Cerebellar cortex (tissue), 1 donor: ENCODE results near the gene TLL2.

Source experiments
- DNase-seq: peaks from one replicate; pipeline ENCODE4 v3.0.0-alpha.2; 2015; ENCODE audit warnings: low spot score

Gene TLL2

GRCh38 chr10:96390460-96390864 lies 123.3 kb downstream of the TLL2 start:
- peak; percentile 96 for DNase-seq

- no peak for DNase-seq
These were observed 123.9 kb downstream of the TLL2 start for GRCh38 chr10:96389785-96390184.

GRCh38 chr10:96387601-96388000 lies 126.1 kb downstream of the TLL2 start:
- no peak for DNase-seq

- no peak for DNase-seq
These were observed 126.6 kb downstream of the TLL2 start for GRCh38 chr10:96387161-96387560.

GRCh38 chr10:96384506-96384905 lies 129.2 kb downstream of the TLL2 start:
- no peak for DNase-seq

GRCh38 chr10:96380821-96381220 lies 132.9 kb downstream of the TLL2 start:
- DNase-seq: no peak

- DNase-seq: no peak
These were observed 134.0 kb downstream of the TLL2 start for GRCh38 chr10:96379758-96380157.

GRCh38 chr10:96378741-96379140 lies 135.0 kb downstream of the TLL2 start:
- DNase-seq: no peak

GRCh38 chr10:96377816-96378294 lies 135.9 kb downstream of the TLL2 start:
- DNase-seq: no peak

- no peak for DNase-seq
These were observed 137.2 kb downstream of the TLL2 start for GRCh38 chr10:96376483-96376882.

- peak; percentile 93 for DNase-seq
These were observed 138.5 kb downstream of the TLL2 start for GRCh38 chr10:96374985-96375830.

GRCh38 chr10:96374639-96374984 lies 139.1 kb downstream of the TLL2 start:
- no peak for DNase-seq

- no peak for DNase-seq
These were observed 139.7 kb downstream of the TLL2 start for GRCh38 chr10:96374004-96374403.

GRCh38 chr10:96371356-96371755 lies 142.4 kb downstream of the TLL2 start:
- DNase-seq: no peak

GRCh38 chr10:96370584-96371157 lies 143.1 kb downstream of the TLL2 start:
- DNase-seq: peak; percentile 63

GRCh38 chr10:96369890-96370583 lies 143.7 kb downstream of the TLL2 start:
- no peak for DNase-seq

GRCh38 chr10:96368971-96369370 lies 144.8 kb downstream of the TLL2 start:
- DNase-seq: no peak

GRCh38 chr10:96367470-96367869 lies 146.3 kb downstream of the TLL2 start:
- peak; percentile 57 for DNase-seq

- DNase-seq: no peak
These were observed 147.2 kb downstream of the TLL2 start for GRCh38 chr10:96366508-96366907.

- DNase-seq: no peak
These were observed 148.2 kb downstream of the TLL2 start for GRCh38 chr10:96365571-96365970.

- DNase-seq: no peak
These were observed 153.0 kb downstream of the TLL2 start for GRCh38 chr10:96360766-96361165.

GRCh38 chr10:96360331-96360730 lies 153.4 kb downstream of the TLL2 start:
- DNase-seq: no peak

- DNase-seq: no peak
These were observed 154.1 kb downstream of the TLL2 start for GRCh38 chr10:96359616-96360015.
